Erythroblast (primary cell): ENCODE data around the gene TMEM141.

Experiments
- DNase-seq, 2 experiments: peaks; one replicate each; lab custom pipeline; 2025; lab: John Stamatoyannopoulos, UW
- GATA1 ChIP-seq: IDR thresholded peaks from 2 replicates; pipeline ENCODE4 v1.6.1; 2011; ENCODE audit warnings: low read depth, mild to moderate bottlenecking, control low read depth, low read length, moderate library complexity
- POLR2A ChIP-seq: IDR thresholded peaks from 2 replicates; pipeline ENCODE4 v1.6.1; 2011; ENCODE audit warnings: mild to moderate bottlenecking, low read length

Gene TMEM141

DNA sequence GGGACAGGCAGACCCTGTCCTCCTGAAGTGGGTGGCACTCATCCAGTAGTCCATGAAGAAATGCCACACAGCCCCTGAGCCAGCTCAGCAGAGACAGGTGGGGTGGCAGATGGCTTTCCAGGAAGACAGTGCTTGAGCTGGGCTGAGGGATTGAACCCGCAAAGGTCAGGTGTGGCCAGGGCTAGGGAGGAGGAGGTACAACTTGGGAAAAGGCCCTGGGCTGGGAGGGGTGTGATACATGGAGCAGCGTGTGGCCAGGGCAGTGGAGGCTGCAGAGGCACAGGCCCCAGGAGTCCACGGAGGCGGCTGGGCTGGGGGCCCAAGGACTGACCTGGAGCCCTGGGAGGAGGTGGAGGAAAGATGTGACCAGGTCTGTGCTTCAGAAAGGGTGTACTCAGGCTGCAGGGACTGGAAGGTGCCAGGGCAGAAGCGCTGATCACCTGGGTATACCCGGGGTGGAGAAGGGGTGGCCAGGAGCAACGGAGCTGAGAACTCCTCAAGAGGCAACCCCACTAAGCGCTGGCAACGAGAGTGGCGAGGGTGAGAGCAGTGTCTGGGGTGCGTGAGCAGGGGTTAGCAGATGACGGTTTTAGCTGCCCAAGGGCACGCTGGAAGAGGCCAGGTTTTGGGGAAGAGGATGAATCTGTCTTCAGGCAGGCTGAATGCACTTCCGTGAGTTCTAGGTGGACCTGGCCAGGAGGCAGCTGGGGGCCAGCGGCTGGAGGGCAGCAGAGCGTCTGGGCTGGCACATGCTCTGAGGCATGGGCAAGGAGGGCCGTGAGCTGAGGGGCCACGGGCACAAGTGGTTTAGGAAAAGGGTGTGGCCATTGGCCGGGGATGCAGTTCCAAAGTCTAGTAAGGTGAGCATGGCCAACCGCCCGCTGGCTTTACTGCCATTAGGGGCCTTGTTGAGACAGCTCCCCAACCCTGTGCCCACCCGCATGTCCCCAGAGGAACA, 12.7 kb downstream of the TMEM141 start:
- no peak for DNase-seq
- TF ChIP-seq GATA1 (no peak), POLR2A (no peak)

DNA sequence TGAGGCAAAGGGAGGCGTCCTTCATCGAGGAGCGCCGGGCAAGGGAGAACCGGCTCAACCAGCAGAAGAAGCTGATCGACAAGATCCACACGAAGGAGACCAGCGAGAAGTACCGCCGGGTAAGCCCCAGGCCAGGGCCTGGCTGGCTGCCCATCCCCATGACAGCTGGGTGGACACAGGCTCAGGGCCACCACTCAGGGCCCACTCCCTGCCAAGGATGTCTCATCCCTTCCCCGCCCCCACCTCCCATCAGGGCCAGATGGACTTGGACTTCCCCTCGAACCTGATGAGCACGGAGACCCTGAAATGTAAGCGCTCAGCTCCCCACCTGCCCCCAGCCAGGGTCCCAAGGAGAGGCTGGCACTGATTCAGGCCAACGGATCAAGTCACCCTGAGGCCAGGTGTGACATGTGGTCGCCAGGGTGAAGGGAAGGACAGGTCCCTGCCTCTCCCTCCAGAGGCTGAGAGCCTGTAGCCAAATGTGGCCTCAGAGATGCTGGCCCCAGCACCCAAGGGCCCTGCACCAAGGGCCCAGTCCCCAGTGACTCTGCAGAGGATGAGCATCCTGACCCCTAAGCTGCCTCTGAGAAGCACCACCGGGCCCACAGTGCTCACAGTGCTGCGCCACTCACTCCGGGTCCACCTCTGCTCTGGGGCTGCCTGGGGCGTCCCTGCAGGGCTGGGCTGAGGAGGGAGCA, 13.5 kb downstream of the TMEM141 start:
- DNase-seq: no peak
- TF ChIP-seq POLR2A (no peak), GATA1 (no peak)

DNA sequence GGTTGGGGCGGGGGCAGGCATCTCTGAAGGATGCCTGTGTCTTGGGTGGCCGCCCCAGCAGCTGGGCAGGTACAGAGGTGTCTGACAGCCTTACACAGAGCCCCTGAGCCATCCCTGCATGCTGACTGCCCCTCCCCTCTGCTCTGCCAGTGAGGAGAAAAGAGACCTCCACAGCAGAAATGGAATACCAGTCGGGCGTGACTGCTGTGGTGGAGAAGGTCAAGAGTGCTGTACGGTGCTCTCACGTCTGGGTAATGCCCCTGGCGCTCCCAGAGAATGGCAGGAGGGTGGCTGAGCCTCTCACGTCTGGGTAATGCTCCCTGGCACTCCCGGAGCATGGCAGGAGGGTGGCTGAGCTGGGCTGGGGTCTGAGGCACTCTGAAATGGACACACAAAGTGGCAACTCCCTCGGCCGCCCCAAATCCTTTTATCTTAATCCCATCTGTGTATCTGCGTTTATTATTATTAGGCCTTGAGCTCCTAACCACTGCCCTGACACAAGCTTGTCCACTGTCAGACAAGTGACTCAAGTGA, 14.1 kb downstream of the TMEM141 start:
- TF ChIP-seq POLR2A (no peak), GATA1 (no peak)
- DNase-seq: no peak

DNA sequence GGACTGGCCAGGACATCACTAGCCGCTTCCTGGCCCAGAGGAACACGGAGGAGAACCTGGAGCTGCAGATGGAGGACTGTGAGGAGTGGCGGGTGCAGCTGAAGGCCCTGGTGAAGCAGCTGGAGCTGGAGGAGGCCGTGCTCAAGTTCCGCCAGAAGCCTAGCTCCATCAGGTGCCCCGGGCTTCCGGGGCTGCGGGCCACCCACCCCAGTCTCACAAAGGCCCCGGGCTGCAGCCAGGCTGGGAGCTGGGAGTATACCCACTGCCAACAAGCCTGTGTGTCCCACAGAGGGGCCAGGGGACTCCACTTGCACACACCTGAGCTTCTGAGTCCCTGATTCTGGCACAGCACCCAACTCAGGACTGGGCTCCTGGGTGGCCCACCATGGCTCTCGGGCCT, 14.9 kb downstream of the TMEM141 start:
- no peak for DNase-seq
- no peak for TF ChIP-seq GATA1
- TF ChIP-seq POLR2A: no peak

DNA sequence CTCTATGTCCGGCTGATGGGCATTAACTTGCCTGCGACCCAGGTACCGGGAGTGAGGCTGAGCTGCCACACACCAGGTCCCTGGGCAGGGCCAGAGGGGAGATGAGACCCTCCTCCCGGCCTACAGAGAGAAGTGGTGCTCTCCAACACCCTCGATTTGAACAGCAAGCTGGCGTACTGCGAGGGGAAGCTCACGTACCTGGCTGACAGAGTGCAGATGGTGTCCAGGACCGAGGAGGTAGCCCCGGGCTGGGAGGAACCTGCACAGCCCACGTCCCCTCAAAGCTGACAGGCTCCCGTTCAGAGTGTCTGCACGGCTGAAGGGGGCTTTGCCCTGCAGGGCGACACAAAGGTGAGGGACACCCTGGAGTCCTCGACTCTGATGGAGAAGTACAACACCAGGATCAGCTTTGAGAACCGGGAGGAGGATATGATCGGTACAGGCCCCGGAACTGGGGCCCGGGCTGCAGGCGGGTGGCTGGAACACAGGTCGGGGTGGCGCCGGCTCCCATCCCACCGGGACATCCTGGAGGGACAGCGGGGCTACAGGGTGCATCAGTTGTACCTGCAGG, 15.6 kb downstream of the TMEM141 start:
- DNase-seq: no peak
- TF ChIP-seq GATA1: no peak
- TF ChIP-seq POLR2A: no peak

DNA sequence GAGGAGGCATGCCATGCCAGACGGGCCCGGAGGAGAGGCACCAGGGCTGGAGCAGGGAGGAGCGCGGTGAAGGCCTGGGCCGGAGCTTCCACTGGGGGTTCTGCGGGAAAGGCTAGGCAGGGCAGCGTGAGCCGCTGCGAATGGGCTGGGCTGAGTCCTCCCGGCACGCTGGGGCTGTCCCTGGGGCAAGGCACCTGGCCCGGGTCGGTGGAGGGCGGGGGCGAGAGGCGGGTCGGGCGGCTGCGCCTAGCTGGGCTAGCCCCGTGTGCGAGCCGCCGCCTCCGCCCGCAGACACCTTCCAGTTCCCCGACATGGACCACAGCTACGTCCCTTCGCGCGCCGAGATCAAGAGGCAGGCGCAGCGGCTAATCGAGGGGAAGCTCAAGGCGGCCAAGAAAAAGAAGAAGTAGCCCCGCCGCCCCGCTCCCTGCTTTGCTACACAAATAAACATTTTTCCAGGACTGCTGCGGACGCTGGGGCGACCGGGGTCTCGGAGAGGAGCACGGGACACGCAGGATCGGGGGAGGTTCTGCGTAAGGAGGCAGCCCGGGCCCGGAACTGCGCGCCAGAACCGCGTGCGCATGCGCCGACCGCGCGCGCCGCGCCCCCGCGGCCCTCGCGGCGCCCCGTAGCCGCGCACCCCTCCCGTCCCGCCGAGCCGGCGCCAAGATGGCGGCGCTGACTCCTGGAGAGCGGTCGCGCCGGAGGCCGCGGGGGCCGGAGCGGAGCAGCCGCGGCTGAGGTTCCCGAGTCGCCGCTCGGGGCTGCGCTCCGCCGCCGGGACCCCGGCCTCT, 16.3 kb downstream of the TMEM141 start, which contains the start of gene RABL6:
TSS of gene RABL6 (plus strand) at position 668 of the 794 bp plus-strand sequence. CDS start 249 bp downstream, outside the sequence.
- peak; percentile 86 to 93 for DNase-seq
- TF ChIP-seq GATA1 (no peak), POLR2A (peak; percentile 85)

DNA sequence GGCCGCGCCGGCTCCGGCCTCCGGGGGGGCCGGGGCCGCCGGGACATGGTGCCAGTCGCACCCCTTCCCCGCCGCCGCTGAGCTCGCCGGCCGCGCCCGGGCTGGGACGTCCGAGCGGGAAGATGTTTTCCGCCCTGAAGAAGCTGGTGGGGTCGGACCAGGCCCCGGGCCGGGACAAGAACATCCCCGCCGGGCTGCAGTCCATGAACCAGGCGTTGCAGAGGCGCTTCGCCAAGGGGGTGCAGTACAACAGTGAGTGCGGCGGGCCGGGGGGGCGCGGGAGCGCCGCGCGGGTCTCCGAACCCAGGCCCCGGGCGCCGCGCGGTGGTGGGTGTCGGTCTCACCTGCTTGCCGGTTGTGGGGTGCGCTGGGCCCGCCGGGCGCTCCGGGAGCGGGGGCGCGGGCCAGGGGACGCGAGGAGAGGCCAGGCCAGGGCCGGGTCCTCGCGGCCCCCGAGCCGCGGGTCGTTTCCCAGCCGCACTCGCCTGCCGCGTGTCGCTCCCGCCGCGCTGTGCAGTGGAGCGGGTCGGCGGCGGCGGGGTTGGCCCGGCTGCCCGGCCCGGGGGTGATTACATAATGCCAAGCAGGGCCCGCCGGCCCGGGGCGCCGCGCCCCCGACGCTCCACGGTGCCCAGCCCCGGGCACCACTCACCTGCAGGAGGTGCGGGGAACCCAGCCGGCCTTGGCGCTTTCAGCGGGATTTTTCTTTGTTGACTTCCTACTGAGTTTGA, 17.1 kb downstream of the TMEM141 start:
- TF ChIP-seq GATA1 (no peak), POLR2A (peak; percentile 52)
- DNase-seq: peak; percentile 67 to 74

DNA sequence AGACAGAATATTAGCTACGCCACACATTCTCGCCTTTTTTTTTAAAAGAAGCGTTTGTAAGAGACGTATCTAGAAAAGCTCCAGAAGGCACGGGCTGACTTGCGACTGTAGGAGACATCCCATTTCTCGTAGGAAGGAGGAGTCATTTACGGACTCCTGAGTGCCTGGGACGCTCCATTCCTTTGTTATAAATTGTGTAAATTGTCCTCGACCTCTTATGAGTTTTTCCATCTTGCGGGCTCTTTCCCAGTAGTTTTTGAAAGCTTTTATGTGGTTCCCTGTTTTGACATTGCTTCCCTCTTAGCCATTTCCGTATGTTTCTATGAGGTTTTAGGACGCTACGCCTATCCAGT, 17.6 kb downstream of the TMEM141 start:
- peak; percentile 48 to 62 for DNase-seq

DNA sequence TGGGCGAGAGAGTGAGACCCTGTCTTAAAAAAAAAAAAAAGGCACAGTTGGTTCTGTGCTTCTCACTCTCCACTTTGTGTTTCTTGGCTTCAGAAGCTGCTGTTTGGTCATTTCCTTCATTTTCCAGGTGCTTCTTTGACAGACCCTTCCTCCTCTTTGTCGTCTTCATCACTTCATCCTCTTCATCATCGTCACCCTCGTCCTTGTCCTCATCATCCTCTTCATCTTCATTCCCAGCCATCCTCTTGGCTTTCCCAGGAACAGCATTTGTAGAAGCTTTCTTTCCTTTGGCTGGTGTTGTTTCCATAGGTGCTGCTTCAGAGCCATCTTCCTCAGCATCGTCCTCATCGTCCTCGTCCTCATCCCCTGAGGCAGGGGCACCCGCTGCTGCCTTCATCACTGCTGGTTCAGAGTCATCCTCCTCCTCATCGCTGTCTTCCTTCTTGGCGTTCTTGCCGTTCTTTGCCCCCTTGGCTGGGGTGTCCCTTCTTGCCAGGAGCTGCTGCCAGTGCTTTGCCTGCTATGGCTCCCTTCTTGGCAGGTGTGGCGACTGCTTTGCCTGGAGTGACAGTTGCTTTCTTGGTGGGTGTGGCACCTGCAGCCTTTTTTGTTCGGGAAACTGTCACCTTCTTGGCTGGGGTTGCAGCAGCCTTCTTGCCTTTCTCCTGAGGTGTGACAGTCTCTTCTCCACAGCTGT, 23.7 kb downstream of the TMEM141 start:
- no peak for DNase-seq
- TF ChIP-seq POLR2A (no peak), GATA1 (no peak)

More for the DNA sequence above, 17.6 kb downstream of the TMEM141 start:
- TF ChIP-seq GATA1: no peak

DNA sequence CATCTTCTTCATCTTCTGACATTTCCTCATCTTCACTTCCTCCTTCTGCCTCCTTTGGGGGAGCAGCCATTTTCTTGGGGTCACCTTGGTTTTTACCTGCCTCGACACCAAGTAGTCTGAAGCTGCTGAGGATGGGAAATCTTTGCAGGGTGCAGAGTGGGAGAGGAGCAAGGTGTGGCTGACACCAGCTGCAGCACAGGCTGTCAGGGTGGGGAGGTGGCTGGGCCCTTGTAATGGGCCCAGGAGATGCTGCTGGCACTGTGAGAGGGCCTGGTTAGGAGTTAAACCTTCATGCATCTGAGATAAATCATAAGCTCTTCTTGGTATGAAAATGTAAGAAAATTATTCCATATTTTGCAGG, 24.3 kb downstream of the TMEM141 start:
- TF ChIP-seq POLR2A (no peak), GATA1 (no peak)
- DNase-seq: no peak

DNA sequence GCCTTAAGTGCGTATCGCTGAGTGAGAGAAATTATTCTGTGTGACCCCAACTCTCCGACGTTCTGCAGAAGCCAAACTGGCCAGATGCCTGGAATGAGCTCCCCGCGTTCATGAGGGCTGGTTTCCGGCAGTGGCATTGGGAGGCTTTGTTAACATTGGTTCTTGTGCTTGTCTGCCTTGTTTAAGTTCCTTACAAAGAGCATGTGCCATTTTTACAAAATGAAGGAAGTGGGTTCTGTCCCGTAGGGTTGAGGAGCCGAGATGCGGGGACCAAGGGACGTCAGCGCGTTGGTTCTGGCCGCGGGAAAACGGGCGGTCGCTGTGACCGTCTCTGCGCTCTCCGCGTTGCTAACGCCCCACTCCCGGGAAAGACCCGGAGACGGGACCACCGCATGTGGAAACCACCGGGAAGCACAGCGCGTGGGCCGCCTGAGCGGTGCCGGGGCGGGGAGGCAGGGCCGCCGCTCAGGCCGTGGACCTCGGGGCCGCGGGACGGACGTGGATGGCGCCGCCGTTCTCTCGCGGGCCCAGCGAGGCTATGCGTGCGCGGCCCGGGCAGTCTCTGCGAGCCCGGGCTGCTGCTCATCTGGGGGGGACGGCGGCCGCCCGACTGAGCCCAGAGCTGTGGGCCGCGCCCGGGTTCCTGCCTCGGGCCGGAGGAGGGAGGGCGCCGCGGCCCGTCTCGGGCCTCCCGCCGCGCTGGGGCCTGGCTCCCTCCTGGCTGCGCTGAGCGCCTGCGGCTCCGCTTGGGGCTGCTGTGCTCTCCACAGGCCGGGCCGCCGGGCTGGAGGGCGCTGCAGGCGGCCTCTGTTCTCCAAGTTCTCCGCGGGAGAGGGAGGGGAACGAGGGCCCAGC, 30.1 kb downstream of the TMEM141 start:
- TF ChIP-seq GATA1 (no peak), POLR2A (no peak)
- DNase-seq: no peak
